GM21515 (cell line): Measurements from ENCODE around the gene SLC9A9.
A peak's percentile ranks its signal among the peaks of the same experiment; 100 is the strongest.
"Not testable (repeated sequence)": the region's sequence is repeated elsewhere in the genome, so short reads cannot be mapped to it uniquely, and the experiment has no call there.

Experiments
- ATAC-seq: cut with Tn5 transposase; IDR thresholded peaks from one replicate; pipeline ENCODE4 v1.9.1; 2021; ENCODE audit not compliant: unreplicated experiment

SLC9A9 gene

GRCh38 chr3:143698682-143699303 is 149.5 kb downstream of the SLC9A9 start:
- no peak for ATAC-seq

DNA sequence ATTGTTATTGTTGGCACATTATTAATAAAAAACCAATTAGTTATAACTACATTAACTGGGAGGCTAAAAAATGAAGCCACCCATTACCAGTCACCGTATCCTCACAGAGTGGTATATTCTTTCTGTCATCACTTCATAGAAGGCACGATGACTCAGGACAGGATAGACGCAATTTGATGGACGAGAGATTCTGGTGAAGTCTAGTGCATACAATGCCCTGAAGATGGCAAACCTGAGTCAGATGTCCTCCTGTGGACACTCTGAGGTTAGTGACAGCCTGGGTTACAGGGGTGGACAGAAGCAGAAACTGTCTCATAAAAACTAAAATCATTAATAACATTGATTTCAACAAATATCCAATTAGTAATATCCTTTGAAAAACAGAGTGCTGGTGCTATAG is 150.3 kb downstream of the SLC9A9 start:
- no peak for ATAC-seq

- ATAC-seq, result not testable (repeated sequence)
Observed at GRCh38 chr3:143695333-143695732, 152.9 kb downstream of the SLC9A9 start.

DNA sequence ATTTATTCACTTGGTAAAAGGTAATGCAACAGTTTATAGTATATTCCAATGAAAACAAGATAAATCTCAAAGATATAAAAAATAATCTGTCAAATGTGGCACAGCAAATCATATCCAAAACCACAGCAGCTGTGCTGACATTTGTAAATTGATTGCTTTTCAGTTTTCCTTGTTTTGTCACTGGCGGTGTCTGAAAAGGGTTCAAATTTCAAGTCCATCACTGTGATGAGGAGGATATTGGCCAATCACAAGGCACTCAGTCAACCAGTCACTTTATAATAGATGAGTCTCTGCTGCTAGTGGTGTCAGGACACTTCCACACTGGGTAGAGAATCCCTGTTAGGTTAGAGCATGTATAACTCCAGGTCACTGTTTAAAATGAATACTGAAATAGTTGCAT is 154.8 kb downstream of the SLC9A9 start:
- no peak for ATAC-seq

DNA sequence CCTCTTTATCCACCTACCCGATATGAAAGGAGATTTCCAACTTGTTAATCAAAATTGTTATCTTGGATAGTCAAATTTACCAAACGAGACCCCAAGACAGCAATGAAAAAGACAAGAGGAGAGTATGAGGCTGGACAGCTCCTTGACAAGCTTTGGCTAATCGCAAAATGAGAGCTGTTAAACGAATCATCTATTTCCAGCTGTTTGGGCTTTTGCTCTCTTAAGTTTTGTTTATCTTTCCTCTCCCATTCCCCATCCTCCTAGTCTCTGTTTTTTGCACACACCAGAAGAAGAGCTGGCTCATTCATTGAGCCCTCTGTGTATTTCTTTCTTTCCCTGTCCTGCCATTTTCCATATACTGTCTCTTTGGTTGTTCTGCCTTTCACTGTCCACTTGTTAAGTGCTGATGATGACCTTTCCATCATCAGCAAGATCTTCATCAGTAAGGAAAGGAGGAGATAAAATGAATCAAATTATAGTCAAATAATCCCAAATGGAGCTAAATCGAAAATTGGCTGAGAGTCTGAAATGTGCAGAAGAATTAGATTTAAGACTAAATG is 161.6 kb downstream of the SLC9A9 start:
- no peak for ATAC-seq

DNA sequence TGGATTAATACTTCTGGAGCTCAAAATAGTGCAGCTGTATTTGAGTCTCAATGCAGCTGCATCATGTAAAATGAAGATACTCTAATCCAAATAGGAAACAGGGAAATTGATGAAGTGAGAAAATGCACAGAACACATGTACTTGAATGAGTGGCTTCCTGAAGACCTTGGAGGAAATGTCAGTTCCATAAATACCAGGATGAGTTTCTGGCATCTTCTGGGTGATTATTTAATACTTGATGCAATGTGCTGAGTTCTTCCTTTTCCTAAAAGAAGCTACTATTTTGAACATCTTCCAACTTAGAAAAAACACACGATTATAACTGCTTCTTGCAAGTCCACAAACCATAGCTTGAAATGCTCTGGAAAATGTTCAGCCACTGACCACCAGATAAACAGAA is 162.8 kb downstream of the SLC9A9 start:
- ATAC-seq, result no peak

- no peak for ATAC-seq
Observed at GRCh38 chr3:143677430-143677829, 170.8 kb downstream of the SLC9A9 start.

DNA sequence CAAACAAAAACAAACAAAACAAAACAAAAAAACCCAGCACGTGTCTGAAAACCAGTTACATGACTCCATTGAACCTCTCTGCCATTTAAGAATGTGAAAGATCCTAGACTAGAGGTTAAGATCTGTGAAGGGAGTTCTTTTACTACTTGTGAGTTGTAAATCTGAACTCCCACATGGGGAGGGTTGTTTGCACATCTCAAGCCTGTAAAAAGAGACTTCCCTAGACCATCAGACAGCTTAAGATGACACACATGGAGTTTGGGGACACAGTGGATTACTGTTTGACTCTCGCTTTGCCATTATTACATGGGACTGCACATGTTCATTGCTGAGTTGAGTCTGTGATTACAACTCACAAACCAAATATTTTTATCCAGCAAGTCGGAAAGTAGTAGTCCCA is 171.5 kb downstream of the SLC9A9 start:
- ATAC-seq, result no peak

DNA sequence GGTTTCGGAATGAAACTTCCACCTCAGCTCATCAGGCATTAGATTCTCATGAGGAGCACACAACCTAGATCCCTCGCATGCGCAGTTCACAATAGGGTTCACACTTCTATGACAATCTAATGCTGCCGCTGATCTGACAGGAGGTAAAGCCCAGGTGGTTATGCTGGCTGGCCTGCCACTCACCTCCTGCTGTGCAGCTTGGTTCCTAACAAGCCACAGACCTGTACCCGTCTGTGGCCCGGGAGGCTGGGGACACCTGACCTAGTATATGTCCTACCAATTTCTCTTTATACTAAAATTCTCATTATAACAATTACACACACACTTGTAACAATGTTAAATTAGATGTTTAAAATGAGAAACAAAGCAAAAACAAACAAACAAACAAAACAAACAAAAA is 172.2 kb downstream of the SLC9A9 start:
- ATAC-seq, result no peak

GRCh38 chr3:143674100-143674968 is 173.9 kb downstream of the SLC9A9 start:
- peak; percentile 69 for ATAC-seq

GRCh38 chr3:143672396-143673165 is 175.7 kb downstream of the SLC9A9 start:
- no peak for ATAC-seq

DNA sequence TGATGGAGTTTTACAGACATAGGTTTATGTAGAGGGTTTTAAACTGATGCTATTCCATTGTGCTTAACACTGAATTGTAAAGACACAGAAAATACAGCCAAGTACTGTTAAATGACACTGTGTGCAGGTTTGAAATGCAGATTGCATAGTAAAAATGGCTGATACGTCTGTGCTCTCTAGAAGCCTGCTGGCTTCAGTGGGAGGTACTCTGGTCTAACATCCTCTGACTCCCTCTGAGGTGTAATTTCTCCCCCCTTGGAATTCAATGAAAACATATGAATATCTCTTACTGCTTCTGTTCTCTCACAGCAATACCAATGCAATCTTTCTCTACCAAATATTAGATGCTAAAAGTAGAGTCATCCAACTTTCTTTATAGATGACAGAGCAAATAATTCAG is 176.6 kb downstream of the SLC9A9 start:
- no peak for ATAC-seq

GRCh38 chr3:143668924-143669790 is 179.1 kb downstream of the SLC9A9 start:
- peak; percentile 92 for ATAC-seq

DNA sequence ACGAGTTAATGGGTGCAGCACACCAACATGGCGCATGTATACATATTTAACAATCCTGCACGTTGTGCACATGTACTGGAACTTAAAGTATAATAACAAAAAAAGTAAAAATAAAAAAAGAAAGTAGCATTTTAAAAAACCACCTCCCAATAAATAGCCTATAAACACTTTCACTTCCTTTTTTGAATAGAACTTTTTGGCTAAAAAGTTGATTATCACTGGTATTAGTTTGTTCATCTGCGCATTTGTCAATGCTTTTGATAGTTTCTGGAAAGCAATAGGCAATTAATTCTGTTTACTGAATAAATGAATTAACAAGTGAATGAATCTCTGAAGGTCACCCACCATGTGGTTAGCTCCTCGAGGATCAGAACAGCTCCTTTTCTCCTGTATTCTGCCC is 179.9 kb downstream of the SLC9A9 start:
- ATAC-seq, result no peak

DNA sequence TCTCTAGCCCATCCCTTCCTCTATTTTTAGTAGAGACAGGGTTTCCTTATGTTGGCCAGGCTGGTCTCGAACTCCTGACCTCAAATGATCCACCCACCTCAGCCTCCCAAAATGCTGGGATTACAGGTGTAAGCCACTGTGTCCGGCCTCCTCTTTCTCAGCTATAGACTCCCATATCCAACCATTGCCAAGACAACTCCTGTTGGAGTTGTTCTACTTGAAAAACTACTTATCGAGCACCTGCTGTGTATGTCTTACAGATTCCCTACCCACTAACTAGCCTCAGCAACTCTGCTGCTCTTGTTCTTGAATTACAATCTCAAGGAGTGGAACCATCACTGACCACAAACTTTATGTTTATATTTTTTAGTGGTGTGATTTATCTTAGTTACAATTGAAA is 186.6 kb downstream of the SLC9A9 start:
- ATAC-seq, result no peak

DNA sequence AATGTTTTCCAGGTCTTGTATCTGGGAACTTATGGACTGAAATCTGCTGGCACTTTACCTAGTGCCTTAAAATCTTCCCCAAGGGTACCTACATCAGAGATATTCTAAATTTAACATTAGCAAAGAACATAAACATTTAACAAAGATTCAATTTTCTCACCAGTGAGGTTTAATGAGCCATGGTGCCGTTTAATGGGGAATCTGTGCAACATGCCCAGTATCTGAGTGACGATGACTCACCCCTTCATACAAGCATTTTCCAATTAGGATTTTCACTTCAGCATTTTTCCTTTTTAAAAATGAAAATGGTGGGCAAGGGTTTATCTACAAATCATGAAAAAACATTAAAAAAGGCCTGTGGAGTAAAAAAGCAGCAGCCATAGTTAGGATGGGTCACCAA is 189.4 kb downstream of the SLC9A9 start:
- no peak for ATAC-seq

DNA sequence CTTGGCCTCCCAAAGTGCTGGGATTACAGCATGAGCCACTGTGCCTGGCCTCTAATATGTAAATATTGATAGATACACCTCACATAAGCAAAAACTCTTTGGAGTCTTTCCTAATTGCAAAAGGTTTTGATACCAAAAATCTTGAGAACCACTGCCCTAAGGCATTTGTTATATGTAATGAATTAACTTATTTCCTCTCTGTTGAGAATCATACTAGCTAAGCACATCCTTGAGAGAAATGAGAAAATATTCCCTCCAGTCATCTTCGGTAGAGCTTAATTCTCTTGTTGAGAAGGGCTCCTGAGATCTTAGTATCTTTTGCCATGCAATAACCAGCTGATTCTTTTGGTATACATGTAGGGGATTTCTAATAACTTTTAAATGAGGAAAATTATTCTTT is 190.2 kb downstream of the SLC9A9 start:
- no peak for ATAC-seq

DNA sequence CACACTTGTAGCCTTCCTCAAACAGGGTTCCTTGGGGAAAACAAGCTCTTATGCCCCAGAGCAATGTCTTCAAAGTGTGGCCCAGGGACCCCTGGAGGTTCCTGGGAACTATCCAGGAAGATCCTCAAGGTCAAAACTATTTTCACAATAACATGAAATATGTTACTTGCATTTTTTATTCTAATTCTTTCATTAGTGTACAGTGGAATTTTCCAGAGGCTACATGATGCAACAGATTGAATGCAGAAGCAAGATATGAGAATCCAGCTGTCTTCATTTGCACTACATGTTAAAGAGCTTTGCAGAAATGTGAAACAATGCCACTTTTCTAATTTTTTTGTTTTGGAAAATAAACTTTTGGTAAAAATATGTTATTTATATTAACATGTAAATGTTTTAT is 190.9 kb downstream of the SLC9A9 start:
- no peak for ATAC-seq

DNA sequence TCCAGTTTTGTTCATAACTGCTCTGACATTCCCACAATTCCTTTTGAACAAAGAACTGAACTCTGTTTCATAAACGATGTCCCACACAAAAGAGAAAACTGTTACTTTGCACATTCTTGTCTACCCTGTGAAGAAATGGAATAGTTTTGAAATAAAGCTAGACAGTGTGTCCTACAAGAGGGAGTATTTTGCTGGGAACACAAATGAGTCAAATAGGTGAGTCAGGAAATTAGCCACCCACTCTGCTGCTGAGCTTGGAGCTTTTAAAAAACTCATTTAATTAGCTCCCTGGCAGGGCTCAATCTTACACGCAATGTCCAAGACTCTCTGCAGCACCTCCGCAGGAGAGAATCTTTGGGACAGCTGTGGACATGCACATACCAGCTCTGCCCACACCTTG is 193.4 kb downstream of the SLC9A9 start:
- ATAC-seq, result no peak

DNA sequence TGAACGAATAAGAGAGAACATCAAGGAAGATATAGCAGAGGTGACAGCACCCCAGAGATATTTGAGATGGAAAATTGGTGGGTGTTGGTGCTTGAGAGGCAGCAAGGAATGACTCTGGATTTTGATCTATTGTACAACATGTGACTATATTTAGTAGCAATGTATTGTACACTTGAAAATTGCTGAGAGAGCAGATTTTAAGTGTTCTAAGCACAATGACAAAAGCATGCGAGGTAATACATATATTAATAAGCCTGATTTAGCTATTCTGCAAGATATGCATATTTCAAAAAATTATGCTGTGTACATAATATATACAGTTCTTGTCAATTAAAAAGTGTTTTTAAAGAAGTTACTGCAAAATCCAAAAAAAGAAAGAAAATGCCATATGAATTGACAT is 194.3 kb downstream of the SLC9A9 start:
- ATAC-seq, result no peak

- no peak for ATAC-seq
Observed at GRCh38 chr3:143653493-143653892, 194.8 kb downstream of the SLC9A9 start.
